Measurements from ENCODE around the gene PWP2.
"Not testable (repeated sequence)": the region's sequence is repeated elsewhere in the genome, so short reads cannot be mapped to it uniquely, and the experiment has no call there.

PWP2 gene

DNA sequence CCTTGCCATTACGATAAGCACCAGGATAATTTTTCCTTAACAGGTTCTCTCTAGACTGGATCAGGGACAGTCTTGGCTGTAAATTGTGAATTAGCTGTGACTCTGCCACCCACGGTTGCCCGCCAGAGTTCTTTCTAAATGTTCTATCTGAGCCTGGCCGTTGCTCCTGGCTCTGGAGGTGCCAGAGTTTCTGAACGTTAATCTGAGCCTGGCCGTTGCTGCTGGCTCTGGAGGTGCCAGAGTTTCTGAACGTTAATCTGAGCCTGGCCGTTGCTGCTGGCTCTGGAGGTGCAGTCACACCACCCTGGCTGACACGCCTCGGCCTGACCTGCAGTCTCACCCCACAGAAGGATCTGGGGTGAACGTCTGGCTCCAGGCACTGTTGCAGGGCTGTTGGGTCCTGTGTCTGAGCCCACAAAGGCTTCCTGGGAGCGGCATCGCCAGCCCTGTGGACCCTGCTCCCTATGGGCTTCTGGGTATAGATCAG lies 56.0 kb downstream of the PWP2 start:
- not testable (repeated sequence) for DNase-seq (ENCODE audit: low spot score)

DNA sequence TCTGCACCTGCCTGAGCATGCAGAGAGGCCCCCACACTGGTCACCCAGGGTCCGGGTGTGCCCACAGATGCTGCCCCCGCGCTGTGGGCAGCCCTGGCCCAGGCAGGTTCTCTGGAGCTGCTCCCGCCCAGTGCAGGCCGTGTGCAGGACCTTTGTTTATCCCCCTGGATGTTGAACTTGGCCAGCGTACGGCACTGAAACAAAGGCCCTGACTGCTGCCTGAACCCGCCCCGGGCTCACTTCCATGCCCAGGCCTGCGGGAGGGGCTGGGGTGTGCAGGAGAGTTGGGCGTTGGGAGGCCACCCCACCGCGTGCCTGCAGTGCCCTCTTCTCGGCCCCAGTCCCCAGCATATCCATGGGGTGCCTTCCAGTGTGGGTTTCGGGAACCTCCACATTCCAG lies 58.7 kb downstream of the PWP2 start:
- DNase-seq (ENCODE audit: low spot score) = not testable (repeated sequence)

DNA sequence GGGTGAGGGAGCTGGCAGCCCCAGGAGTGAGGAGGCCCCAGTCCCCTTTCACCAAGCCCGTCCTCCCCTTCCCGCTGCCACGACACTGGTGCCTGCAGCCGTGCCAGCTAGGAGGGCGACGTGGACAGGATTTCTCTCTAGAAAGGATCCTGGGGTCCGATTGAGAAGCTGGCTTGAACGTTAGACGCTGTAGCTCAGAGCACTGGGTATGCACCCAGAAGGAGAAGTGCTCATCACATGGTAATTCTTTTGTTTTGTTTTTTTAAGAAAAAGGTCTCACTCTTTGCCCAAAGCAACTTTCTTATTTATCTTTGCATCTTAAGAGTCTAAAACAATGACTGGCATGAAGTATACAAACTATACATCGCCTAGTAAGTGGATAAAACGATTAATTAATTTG lies 60.3 kb downstream of the PWP2 start:
- not testable (repeated sequence) for DNase-seq (ENCODE audit: low spot score)

DNA sequence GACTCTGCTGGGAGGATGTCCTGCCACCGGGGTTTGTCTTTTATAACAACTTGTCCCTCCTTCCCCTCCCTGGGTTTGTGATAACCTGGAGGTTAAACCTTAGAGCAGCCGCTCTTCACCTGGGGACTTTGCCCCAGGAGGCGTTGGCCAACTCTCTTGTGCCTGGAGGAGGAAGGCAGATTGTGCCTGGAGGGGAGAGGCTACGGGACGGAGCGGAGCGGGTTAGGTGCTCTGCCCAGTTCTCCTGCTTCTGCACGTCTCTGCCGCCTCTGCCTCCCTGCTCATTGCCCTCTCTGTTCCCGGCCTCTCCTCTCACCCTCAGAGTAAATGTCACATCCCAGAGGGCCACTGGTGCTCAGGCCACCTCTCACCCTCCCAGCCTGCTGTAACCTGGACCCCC lies 63.1 kb downstream of the PWP2 start:
- DNase-seq (ENCODE audit: low spot score) = not testable (repeated sequence)

GRCh38 chr21:44170863-44171262 lies 63.7 kb downstream of the PWP2 start:
- not testable (repeated sequence) for DNase-seq (ENCODE audit: low spot score)

DNA sequence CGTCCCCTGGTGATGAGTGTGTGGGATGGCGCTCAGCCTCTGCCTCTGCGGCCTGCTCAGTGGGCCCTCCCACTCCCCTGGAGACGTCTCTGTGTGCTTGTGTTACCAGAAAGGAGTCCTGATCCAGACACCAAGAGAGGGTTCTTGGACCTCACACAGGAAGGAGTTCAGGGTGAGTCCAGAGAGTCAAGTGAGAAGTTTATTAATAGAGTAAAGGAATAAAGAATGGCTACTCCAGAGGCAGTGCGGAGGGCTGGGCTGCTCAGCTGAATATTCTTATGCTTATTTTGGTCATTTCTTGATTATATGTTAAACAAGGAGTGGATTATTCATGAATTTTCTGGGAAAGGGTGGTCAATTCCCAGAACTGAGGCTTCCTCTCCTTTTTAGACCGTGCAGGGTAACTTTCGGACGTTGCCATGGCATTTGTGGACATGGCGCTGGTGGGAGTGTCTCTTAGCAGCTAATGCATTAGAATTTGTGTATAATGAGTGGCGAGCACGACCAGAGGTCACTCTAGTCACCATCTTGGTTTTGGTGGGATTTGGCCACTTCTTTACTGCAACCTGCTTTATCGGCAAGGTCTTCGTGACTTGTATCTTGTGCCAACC lies 64.9 kb downstream of the PWP2 start:
- not testable (repeated sequence) for DNase-seq (ENCODE audit: low spot score)

DNA sequence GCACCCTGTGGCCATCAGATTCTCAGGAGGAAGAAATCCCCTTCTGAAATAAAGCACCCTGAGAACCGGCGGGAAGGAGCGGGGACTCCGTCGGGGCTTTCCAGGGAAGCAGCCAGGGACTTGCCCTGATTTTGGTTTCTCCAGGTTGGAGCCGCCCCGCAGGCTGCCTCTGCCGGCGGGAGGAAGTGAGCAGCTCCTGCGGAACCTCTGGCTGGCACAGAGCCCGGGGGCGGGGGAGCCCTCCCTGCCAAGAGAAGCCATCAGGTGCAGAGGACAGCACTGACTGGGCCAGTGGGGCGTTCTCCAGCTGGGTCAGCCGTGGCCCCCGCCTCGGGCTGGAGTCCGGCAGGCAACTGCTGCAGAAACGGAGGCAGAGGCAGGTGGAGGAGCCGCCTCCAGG lies 65.5 kb downstream of the PWP2 start:
- not testable (repeated sequence) for DNase-seq (ENCODE audit: low spot score)

- not testable (repeated sequence) for DNase-seq (ENCODE audit: low spot score)
Observed at GRCh38 chr21:44175189-44175588, 68.0 kb downstream of the PWP2 start.

- DNase-seq (ENCODE audit: low spot score) = not testable (repeated sequence)
Observed at GRCh38 chr21:44176127-44176526, 68.9 kb downstream of the PWP2 start.

All from AG08396 (cell line).